D721Med (cell line): Measurements from ENCODE around the gene NDE1.

ENCODE experiments used
- DNase-seq: peaks from one replicate; pipeline ENCODE4 v3.0.0; 2011; ENCODE audit warnings: low spot score; ENCODE audit not compliant: insufficient read length
- FAIRE-seq: peaks from 2 replicates; lab custom pipeline; 2011; peaks lifted over from hg19 to GRCh38; lab: Jason Lieb, UNC
- TF ChIP-seq, protein P1 (sequence below): IDR thresholded peaks from 2 replicates; pipeline ENCODE4 v1.5.1; 2012; ENCODE audit warnings: mild to moderate bottlenecking, control low read depth; ENCODE audit not compliant: insufficient read depth; ENCODE audit errors: missing control alignments

NDE1 gene

DNA sequence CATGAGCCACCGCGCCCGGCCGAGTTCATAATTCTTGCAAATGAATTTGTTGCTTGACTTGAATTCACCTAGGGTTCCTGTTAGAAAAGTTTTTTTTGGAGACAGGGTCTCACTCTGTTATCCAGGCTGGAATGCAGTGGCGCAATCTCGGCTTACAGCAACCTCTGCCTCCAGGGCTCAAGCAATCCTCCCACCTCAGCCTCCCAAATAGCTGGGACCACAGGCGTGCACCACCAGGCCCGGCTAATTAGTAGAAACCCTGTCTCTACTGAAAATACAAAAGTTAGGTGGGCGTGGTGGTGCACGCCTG, 107.0 kb downstream of the NDE1 start:
- DNase-seq (no peak), FAIRE-seq (no peak)
- TF ChIP-seq, protein P1, sequence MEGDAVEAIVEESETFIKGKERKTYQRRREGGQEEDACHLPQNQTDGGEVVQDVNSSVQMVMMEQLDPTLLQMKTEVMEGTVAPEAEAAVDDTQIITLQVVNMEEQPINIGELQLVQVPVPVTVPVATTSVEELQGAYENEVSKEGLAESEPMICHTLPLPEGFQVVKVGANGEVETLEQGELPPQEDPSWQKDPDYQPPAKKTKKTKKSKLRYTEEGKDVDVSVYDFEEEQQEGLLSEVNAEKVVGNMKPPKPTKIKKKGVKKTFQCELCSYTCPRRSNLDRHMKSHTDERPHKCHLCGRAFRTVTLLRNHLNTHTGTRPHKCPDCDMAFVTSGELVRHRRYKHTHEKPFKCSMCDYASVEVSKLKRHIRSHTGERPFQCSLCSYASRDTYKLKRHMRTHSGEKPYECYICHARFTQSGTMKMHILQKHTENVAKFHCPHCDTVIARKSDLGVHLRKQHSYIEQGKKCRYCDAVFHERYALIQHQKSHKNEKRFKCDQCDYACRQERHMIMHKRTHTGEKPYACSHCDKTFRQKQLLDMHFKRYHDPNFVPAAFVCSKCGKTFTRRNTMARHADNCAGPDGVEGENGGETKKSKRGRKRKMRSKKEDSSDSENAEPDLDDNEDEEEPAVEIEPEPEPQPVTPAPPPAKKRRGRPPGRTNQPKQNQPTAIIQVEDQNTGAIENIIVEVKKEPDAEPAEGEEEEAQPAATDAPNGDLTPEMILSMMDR, result no peak

DNA sequence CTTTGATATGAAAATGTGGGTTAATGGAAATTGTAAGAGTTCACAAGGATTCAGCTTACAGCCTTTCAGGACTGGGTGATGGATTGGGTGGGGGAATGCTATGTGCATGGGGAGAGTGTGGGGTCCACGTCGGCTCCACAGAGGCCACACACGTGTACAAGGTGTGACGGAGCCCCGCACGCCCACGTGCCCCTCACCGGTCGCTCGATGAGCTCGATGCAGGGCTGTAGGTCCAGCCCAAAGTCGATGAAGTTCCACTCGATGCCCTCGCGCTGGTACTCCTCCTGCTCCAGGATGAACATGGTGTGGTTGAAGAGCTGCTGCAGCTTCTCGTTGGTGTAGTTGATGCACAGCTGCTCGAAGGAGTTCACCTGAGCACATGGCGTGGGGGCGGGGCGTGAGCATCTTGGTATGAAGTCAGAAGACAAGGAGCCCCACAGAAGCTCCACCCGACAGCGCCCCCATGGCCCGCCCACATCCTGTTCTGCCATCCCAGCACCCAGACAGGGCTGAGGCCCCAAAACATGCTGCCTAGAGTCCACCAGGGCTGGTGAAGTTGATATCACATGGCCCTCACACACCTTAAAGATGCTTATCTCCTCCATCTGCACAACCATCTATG, 107.7 kb downstream of the NDE1 start:
- TF ChIP-seq, protein P1, result no peak
- FAIRE-seq, result no peak
- DNase-seq, result no peak

DNA sequence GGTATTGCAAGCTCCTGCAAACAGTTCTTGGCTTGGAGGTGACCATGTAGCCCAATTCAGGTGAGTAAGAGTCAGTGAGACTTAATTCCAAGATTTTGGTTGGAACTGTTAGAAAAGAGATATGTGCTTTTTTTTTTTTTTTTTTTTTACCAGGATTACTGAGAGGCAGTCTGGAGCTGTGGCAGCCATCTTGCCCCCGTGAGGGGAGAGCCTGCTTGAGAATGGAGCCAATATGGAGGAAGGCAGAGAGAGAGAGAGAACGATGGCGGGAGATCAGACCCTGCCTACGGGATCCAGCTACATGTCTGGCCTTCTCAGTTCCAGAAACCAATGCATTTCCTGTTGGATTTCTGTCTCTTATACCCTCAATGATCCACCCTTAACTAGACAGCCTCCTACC, 109.0 kb downstream of the NDE1 start:
- no peak for FAIRE-seq
- TF ChIP-seq, protein P1, result no peak
- no peak for DNase-seq

DNA sequence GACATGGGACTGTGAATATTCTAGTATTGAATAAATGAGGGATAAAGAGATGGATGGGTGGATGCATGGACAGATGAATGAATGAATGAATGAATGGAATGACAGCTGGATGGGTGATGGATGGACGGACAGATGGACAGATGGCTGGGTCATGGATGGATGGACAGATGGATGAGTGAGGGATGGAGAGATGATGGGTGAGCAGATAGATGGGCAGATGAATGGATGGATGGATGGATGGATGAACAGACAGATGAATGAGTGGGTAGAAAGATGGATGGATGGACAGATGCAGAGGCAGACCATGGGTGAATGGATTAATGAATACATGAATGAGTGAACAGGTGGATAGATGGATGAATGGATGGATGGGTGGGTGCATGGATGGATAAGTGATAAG, 110.1 kb downstream of the NDE1 start:
- no peak for FAIRE-seq
- TF ChIP-seq, protein P1, result no peak
- no peak for DNase-seq

DNA sequence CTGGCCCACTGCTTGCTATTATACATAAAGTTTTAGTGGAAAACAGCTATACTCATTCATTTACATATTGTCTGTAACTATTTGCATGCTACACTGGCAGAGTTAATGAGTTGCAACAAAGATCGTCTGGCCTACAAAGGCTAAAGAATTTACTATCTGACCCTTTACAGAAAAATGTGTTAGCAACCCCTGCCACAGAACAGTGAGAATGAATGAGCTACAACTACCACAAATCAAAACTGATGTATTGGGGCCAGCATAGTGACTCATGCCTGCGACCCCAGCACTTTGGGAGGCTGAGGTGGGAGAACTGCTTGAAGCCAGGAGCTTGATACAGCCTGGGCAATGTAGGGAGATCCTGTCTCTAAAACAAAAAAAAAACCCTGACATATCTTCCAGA, 114.1 kb downstream of the NDE1 start:
- DNase-seq (no peak), FAIRE-seq (no peak)
- TF ChIP-seq, protein P1, result no peak

DNA sequence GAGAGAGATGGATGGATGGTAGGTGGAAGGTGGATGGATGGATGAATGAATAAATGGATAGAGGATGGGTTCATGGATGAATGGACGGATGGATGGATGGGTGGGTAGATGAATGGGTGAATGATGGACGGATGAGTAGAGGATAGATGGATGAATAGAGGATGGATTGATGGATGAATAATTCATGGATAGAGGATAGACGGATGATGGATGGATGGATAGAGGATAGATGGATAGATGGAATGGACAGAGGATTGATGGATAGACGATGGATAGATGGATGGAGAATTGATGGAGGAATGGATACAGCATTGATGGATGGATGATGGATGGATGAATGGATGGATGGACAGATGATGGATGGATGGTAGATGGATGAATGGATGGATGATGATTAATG, 115.1 kb downstream of the NDE1 start:
- FAIRE-seq (no peak), DNase-seq (no peak)
- TF ChIP-seq, protein P1, result no peak

DNA sequence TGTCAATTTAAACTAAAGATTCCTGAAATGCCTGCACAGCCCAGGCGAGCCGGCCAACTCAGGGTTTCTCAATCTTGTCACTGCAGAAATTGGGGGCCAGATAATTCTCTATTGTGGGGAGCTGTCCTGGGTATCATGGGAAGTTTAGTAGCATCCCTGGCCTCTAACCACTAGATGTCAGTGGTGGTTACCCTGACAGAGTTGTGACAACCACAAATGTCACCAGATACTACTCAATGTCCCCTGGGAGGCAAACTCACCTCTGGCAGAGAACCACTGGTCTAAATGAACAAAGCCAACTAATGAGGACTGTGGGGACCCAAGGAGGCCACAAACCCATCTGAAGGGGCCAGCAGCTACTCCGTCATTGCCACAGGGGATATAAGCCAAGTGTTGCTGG, 115.8 kb downstream of the NDE1 start:
- TF ChIP-seq, protein P1, result peak; percentile 60
- DNase-seq (peak; percentile 41), FAIRE-seq (no peak)
